ENCODE results near the gene CLBA1. TPM values are rescaled to one million over a fixed set of nuclear protein-coding genes. Genes with fewer than 3 reads are reported as not detected.
"Not testable (repeated sequence)": the region's sequence is repeated elsewhere in the genome, so short reads cannot be mapped to it uniquely, and the experiment has no call there.

The CLBA1 gene
- total and polyA plus RNA-seq, 4 experiments from 2014 or later: 1.2 to 1.6 (median 1.3) TPM

DNA sequence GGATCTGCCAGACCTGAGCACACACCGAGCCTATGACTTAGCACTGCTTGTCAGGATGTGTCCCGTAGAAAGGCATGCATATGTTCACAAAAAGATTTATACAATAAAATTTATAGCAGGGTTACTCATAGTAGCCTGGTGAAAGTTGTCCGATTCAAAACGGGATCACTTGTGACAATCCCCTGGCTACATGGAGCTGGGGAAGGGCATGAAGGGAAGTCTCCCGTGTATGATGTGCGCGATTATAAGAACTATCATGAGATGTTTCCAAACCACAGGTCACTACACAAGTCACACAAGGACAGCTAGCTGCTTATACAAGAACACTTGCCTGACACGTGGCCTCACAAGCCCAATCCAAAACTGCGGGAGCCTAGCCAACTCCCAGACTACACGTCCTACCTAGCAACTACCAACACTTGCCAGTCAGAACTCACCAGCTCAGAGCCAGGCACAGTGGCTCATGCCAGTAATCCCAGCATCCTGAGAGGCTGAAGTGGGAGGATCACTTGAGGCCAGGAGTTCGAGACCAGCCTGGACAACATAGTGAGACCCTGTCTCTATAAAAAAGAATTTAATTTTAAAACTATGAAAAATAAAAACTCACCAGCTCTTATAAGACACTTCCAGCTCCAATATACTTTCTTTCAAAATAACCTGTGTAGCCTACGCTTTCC, 42.8 kb downstream of the CLBA1 start:
- H3K4me1 Mint-ChIP-seq: peaks cover 10 to 50% (median 32%) of the 10 kb centered on the region in 4 donors
- intact Hi-C loops (cut with micrococcal nuclease): no loop called here
- H3K9me3 Mint-ChIP-seq: no peaks in the 10 kb centered on the region
- Histone ChIP-seq H3K27me3 (ENCODE audit: insufficient read depth, low read length) (no peaks in the 10 kb centered on the region), H3K4me3 (ENCODE audit: low read length in 2 of 2) (no peak overlapping the region), H3K9me3 (ENCODE audit: control insufficient read depth in 1 of 2, low read length in 2 of 2) (no peaks in the 10 kb centered on the region), H3K27ac (ENCODE audit: low read depth, low read length) (no peak overlapping the region), H3K4me1 (ENCODE audit: insufficient read depth, low read length) (peaks cover 35% of the 10 kb centered on the region), H3K36me3 (ENCODE audit: insufficient read depth, low read length) (no peaks in the 10 kb centered on the region)
- CTCF ChIA-PET (ENCODE audit: partially characterized antibody): interaction anchor here (0.9 to 1.2 kb wide), 2 partner anchors 9 to 15 kb away, joined by 3 to 4 read pairs; no protein-coding TSS in a partner anchor
- peaks cover 3 to 6% of the 10 kb centered on the region in 2 donors for H3K36me3 Mint-ChIP-seq
- no peak overlapping the region for H3K4me3 Mint-ChIP-seq
- POLR2A ChIA-PET (ENCODE audit: partially characterized antibody): interaction anchor here (0.7 to 1.5 kb wide), 2 partner anchors 7 to 37 kb away, joined by 4 read pairs; partner anchors contain the start of genes CDCA4 and GPR132
- DNase-seq: no peak
- H3K27ac Mint-ChIP-seq: no peak overlapping the region
- no peaks in the 10 kb centered on the region for H3K27me3 Mint-ChIP-seq

DNA sequence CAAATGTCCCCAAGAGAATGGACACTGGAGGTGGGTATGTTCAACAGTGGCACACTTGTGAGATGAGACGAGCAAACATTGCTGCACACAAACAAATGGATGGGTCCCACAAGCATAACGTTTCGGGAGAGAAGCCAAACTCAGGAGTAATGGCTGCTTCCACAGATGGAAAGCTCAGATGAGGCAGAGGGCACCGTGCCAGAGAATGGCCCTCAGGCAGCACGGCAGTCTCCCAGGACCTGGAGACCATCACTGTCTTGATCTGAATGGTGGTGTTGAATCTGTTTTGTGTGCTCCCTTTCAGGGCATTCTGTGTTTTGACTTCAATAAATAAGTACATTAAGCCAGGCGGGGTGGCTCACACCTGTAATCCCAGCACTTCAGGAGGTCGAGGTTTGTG, 43.8 kb downstream of the CLBA1 start:
- no peak for DNase-seq
- Histone ChIP-seq H3K4me3 (ENCODE audit: low read length in 2 of 2) (no peak overlapping the region), H3K4me1 (ENCODE audit: insufficient read depth, low read length) (peaks cover 30% of the 10 kb centered on the region), H3K36me3 (ENCODE audit: insufficient read depth, low read length) (no peaks in the 10 kb centered on the region), H3K27me3 (ENCODE audit: insufficient read depth, low read length) (no peaks in the 10 kb centered on the region), H3K9me3 (ENCODE audit: control insufficient read depth in 1 of 2, low read length in 2 of 2) (no peaks in the 10 kb centered on the region), H3K27ac (ENCODE audit: low read depth, low read length) (no peak overlapping the region)
- CTCF ChIA-PET (ENCODE audit: partially characterized antibody): no interaction called here
- Mint-ChIP-seq H3K36me3 (peaks cover 3 to 6% of the 10 kb centered on the region in 2 donors), H3K27me3 (no peaks in the 10 kb centered on the region), H3K4me3 (no peak overlapping the region), H3K27ac (no peak overlapping the region), H3K4me1 (peaks cover 14 to 52% (median 35%) of the 10 kb centered on the region in 4 donors), H3K9me3 (no peaks in the 10 kb centered on the region)
- POLR2A ChIA-PET (ENCODE audit: partially characterized antibody): interaction anchor here (0.7 kb wide), 1 partner anchor 8 kb away, joined by 4 read pairs; the partner anchor contains the start of gene CDCA4
- intact Hi-C loops (cut with micrococcal nuclease): no loop called here

DNA sequence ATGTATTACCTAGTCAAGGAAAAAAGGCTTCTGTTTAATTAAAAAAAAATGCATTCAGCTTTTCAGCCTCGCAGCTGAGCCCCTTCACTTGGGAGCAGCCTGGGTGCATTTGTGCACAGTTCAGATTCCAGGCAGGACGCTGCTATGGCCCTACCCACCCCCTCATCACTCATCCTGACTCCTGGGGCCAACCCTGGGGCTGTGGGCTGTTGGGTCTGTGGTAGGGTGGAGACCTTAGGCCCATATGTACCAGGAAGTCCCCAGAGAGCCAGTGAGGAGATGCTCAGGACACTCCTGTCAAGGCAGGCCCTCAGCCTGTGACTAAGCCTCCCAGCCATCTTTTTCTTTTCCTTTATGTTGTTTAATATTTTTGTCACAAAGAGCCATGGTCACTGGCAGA, 44.6 kb downstream of the CLBA1 start:
- H3K36me3 ChIP-seq (ENCODE audit: insufficient read depth, low read length): no peaks in the 10 kb centered on the region
- no peak overlapping the region for H3K27ac Mint-ChIP-seq
- H3K4me1 Mint-ChIP-seq: peaks cover 14 to 50% (median 31%) of the 10 kb centered on the region in 4 donors
- ChIA-PET CTCF (ENCODE audit: partially characterized antibody) (no interaction called here), POLR2A (ENCODE audit: partially characterized antibody) (no interaction called here)
- H3K27me3 Mint-ChIP-seq: no peaks in the 10 kb centered on the region
- intact Hi-C loops (cut with micrococcal nuclease): no loop called here
- no peaks in the 10 kb centered on the region for H3K27me3 ChIP-seq (ENCODE audit: insufficient read depth, low read length)
- peaks cover 24% of the 10 kb centered on the region for H3K4me1 ChIP-seq (ENCODE audit: insufficient read depth, low read length)
- H3K4me3 Mint-ChIP-seq: no peak overlapping the region
- no peaks in the 10 kb centered on the region for H3K9me3 ChIP-seq (ENCODE audit: control insufficient read depth in 1 of 2, low read length in 2 of 2)
- H3K27ac ChIP-seq (ENCODE audit: low read depth, low read length): no peak overlapping the region
- DNase-seq: no peak
- H3K36me3 Mint-ChIP-seq: peaks cover 3% of the 10 kb centered on the region in 2 donors
- no peak overlapping the region for H3K4me3 ChIP-seq (ENCODE audit: low read length in 2 of 2)
- H3K9me3 Mint-ChIP-seq: no peaks in the 10 kb centered on the region

DNA sequence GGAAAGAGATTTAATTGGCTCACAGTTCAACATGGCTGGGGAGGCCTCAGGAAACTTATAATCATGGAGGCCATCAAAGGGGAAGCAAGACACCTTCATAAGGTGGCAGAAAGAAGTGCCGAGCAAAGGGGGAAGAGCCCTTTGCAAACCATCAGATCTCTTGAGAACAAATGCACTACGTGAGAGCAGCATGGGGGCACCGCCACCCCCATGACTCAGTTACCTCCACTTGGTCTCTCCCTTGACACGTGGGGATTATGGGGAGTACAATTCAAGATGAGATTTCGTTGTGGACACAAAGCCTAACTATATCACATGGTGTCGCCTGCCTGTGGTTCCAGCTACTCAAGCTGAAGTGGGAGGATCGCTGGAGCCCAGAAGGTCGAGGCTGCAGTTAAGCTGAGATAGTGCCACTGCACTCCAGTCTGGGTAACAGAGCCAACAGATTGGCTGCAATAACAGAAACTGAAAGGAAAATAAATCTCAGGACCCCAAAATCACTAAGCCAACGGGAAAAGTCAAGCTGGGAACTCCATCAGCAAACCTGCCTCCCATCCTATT, 45.3 kb downstream of the CLBA1 start:
- Histone ChIP-seq H3K36me3 (ENCODE audit: insufficient read depth, low read length) (no peaks in the 10 kb centered on the region), H3K9me3 (ENCODE audit: control insufficient read depth in 1 of 2, low read length in 2 of 2) (no peaks in the 10 kb centered on the region), H3K27me3 (ENCODE audit: insufficient read depth, low read length) (no peaks in the 10 kb centered on the region), H3K27ac (ENCODE audit: low read depth, low read length) (no peak overlapping the region), H3K4me1 (ENCODE audit: insufficient read depth, low read length) (peaks cover 17% of the 10 kb centered on the region), H3K4me3 (ENCODE audit: low read length in 2 of 2) (no peak overlapping the region)
- Mint-ChIP-seq H3K4me1 (peaks cover 12 to 43% (median 28%) of the 10 kb centered on the region in 4 donors), H3K36me3 (peaks cover 3% of the 10 kb centered on the region in 2 donors), H3K27me3 (no peaks in the 10 kb centered on the region), H3K27ac (peak overlapping the region in 2 of 7 donors; percentile 29), H3K9me3 (no peaks in the 10 kb centered on the region), H3K4me3 (peak overlapping the region in 4 of 8 donors; percentile 10 to 31 (median 20))
- intact Hi-C loops (cut with micrococcal nuclease): no loop called here
- CTCF ChIA-PET (ENCODE audit: partially characterized antibody): interaction anchor here (1.1 kb wide), 2 partner anchors 10 to 55 kb away, joined by 3 read pairs; partner anchors contain the start of gene CDCA4
- POLR2A ChIA-PET (ENCODE audit: partially characterized antibody): no interaction called here
- DNase-seq: no peak

DNA sequence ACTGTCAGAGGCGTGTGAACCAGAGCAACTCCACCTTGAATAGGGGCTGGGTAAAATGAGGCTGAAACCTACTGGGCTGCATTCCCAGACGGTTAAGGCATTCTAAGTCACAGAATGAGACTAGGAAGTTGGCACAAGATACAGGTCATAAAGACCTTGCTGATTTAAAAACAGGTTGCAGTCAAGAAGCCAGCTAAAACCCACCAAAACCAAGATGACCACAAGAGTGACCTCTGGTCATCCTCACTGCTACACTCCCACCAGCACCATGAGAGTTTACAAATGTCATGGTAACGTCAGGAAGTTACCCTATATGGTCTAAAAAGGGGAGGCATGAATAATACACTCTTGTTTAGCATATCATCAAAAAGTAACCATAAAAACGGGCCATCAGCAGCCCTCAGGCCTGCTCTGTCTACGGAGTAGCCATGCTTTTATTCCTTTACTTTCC, 46.9 kb downstream of the CLBA1 start:
- intact Hi-C loops (cut with micrococcal nuclease); H3K36me3 ChIP-seq (ENCODE audit: insufficient read depth, low read length); H3K27me3 ChIP-seq (ENCODE audit: insufficient read depth, low read length); H3K9me3 Mint-ChIP-seq; H3K27ac ChIP-seq (ENCODE audit: low read depth, low read length); H3K27me3 Mint-ChIP-seq; H3K36me3 Mint-ChIP-seq; H3K4me1 ChIP-seq (ENCODE audit: insufficient read depth, low read length); DNase-seq; H3K9me3 ChIP-seq (ENCODE audit: control insufficient read depth in 1 of 2, low read length in 2 of 2): not testable (repeated sequence)
- Mint-ChIP-seq H3K4me1 (peaks cover 7 to 32% (median 21%) of the 10 kb centered on the region in 4 donors), H3K27ac (peak overlapping the region in 6 of 7 donors; percentile 37 to 94 (median 68)), H3K4me3 (peak overlapping the region; percentile 86 to 99 (median 92))
- CTCF ChIA-PET (ENCODE audit: partially characterized antibody): interaction anchor here (0.8 to 2.6 kb wide), 4 partner anchors 10 to 56 kb away, joined by 3 to 11 read pairs (median 3); no protein-coding TSS in a partner anchor
- peak overlapping the region in 1 of 2 donors; percentile 49 for H3K4me3 ChIP-seq (ENCODE audit: low read length in 2 of 2)
- POLR2A ChIA-PET (ENCODE audit: partially characterized antibody): interaction anchor here (0.7 to 1.8 kb wide), 2 partner anchors 12 to 13 kb away, joined by 3 to 24 read pairs; partner anchors contain the start of gene CDCA4

DNA sequence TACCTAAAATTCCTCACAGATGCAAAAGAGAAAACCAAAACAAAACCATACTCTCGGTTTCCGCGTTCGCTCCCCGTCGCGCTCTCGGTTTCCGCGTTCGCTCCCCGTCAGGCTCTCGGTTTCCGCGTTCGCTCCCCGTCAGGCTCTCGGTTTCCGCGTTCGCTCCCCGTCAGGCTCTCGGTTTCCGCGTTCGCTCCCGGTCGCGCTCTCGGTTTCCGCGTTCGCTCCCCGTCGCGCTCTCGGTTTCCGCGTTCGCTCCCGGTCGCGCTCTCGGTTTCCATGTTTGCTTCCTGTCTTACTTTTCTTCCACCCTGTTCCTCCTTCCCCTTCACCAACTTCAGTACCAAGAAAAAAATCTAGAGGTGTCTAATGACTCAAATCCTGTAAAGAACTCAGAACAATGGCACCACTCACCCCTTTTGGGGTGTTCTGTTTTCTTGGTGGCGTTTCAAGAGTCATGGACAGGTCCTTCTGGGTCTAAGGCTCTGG, 47.9 kb downstream of the CLBA1 start:
- not testable (repeated sequence) for H3K36me3 Mint-ChIP-seq

More for the DNA sequence above, 47.9 kb downstream of the CLBA1 start:
- H3K4me3 Mint-ChIP-seq: peak overlapping the region; percentile 86 to 99 (median 92)
- H3K36me3 ChIP-seq (ENCODE audit: insufficient read depth, low read length); H3K4me1 ChIP-seq (ENCODE audit: insufficient read depth, low read length); H3K9me3 ChIP-seq (ENCODE audit: control insufficient read depth in 1 of 2, low read length in 2 of 2); H3K27me3 ChIP-seq (ENCODE audit: insufficient read depth, low read length); H3K9me3 Mint-ChIP-seq; H3K27me3 Mint-ChIP-seq: not testable (repeated sequence)
- POLR2A ChIA-PET (ENCODE audit: partially characterized antibody): interaction anchor here (0.7 to 1.8 kb wide), 4 partner anchors 10 to 13 kb away, joined by 3 to 24 read pairs (median 4); partner anchors contain the start of gene CDCA4
- intact Hi-C loops (cut with micrococcal nuclease): loop anchor here (1.0 kb wide), 1 partner anchor 12 kb away; the partner anchor contains the start of gene CDCA4
- Histone ChIP-seq H3K4me3 (ENCODE audit: low read length in 2 of 2) (peak overlapping the region; percentile 1 to 49), H3K27ac (ENCODE audit: low read depth, low read length) (peak overlapping the region; percentile 45)
- peaks cover 5 to 32% (median 20%) of the 10 kb centered on the region in 4 donors for H3K4me1 Mint-ChIP-seq
- peak overlapping the region; percentile 54 to 98 (median 94) for H3K27ac Mint-ChIP-seq
- CTCF ChIA-PET (ENCODE audit: partially characterized antibody): interaction anchor here (1.6 to 2.6 kb wide), 2 partner anchors 12 to 57 kb away, joined by 3 to 11 read pairs; no protein-coding TSS in a partner anchor
- DNase-seq: peak in 1 of 5 donors; percentile 20

Measured in CD4-positive, alpha-beta memory T cell (primary cell).